RWPE1 (cell line): ENCODE measurements around the gene URM1.

ENCODE experiments used
- CTCF ChIA-PET: fragments of 350-600 bp; sonication (Branson Sonifier 250); formaldehyde crosslinking; extraction: SDS; loops from one replicate; lab custom pipeline; 2021; lab: Yijun Ruan, JAX
- POLR2A ChIA-PET: fragments of 400-600 bp; formaldehyde crosslinking; extraction: SDS; loops from one replicate; lab custom pipeline; 2020; ENCODE audit warnings: antibody characterized with exemption; ENCODE audit not compliant: low non-redundant PET; lab: Yijun Ruan, JAX
- DNase-seq: peaks from one replicate; pipeline ENCODE4 v3.0.0; 2012; ENCODE audit warnings: low spot score
- H3K27ac ChIP-seq: fragments of 450-650 bp; 2 replicates; pipeline ENCODE4 v1.5.1; 2017
- CTCF ChIP-seq: fragments of 450-650 bp; conservative IDR thresholded peaks from 2 replicates; pipeline ENCODE4 v1.5.1; 2017; ENCODE audit warnings: low read depth, mild to moderate bottlenecking

URM1 gene

GRCh38 chr9:128360826-128361225, 10.3 kb upstream of the URM1 start:
- ChIA-PET CTCF (interaction anchor here (0.5 to 2.8 kb wide), 10 partner anchors 17 to 243 kb away, joined by 3 to 33 read pairs (median 5); no protein-coding TSS in a partner anchor), POLR2A (no interaction called here)
- TF ChIP-seq CTCF: no peak
- DNase-seq: no peak
- peak overlapping the region; percentile 84 for H3K27ac ChIP-seq

GRCh38 chr9:128361296-128361985, 9.7 kb upstream of the URM1 start:
- CTCF ChIA-PET: interaction anchor here (0.5 to 2.8 kb wide), 25 partner anchors 9 to 1710 kb away, joined by 3 to 33 read pairs (median 5); partner anchors contain the start of genes CERCAM, GLE1 and URM1
- no peak for TF ChIP-seq CTCF
- peak overlapping the region; percentile 84 for H3K27ac ChIP-seq
- POLR2A ChIA-PET: interaction anchor here (0.5 to 1.3 kb wide), 2 partner anchors 9 to 23 kb away, joined by 3 to 4 read pairs; no protein-coding TSS in a partner anchor
- no peak for DNase-seq

GRCh38 chr9:128361986-128362646, 9.1 kb upstream of the URM1 start:
- H3K27ac ChIP-seq: peak overlapping the region; percentile 84
- POLR2A ChIA-PET: interaction anchor here (0.5 to 1.3 kb wide), 4 partner anchors 8 to 482 kb away, joined by 3 to 9 read pairs (median 4); partner anchors contain the start of gene SPTAN1
- peak; percentile 99 for TF ChIP-seq CTCF
- CTCF ChIA-PET: interaction anchor here (0.5 to 2.8 kb wide), 29 partner anchors 9 to 1329 kb away, joined by 3 to 33 read pairs (median 3); partner anchors contain the start of genes CERCAM, GLE1, SLC27A4 and URM1
- peak; percentile 95 for DNase-seq

- POLR2A ChIA-PET: interaction anchor here (0.5 to 1.0 kb wide), 2 partner anchors 190 to 482 kb away, joined by 3 to 9 read pairs; partner anchors contain the start of gene SPTAN1
- H3K27ac ChIP-seq: peak overlapping the region; percentile 84
Observed at GRCh38 chr9:128362774-128363173, 8.4 kb upstream of the URM1 start.

GRCh38 chr9:128365525-128365924, 5.6 kb upstream of the URM1 start:
- CTCF ChIA-PET: interaction anchor here (0.6 to 1.8 kb wide), 3 partner anchors 24 to 54 kb away, joined by 5 to 7 read pairs (median 6); partner anchors contain the start of gene CERCAM
- peak overlapping the region; percentile 67 for H3K27ac ChIP-seq
- DNase-seq: no peak
- POLR2A ChIA-PET: no interaction called here
- TF ChIP-seq CTCF: no peak

More at GRCh38 chr9:128362774-128363173, 8.4 kb upstream of the URM1 start:
- DNase-seq: no peak
- no peak for TF ChIP-seq CTCF
- CTCF ChIA-PET: interaction anchor here (0.6 to 2.8 kb wide), 23 partner anchors 8 to 1328 kb away, joined by 3 to 33 read pairs (median 4); partner anchors contain the start of genes CERCAM, GLE1, SLC27A4 and URM1
